Smooth muscle cell (in vitro differentiated cells): ENCODE results near the gene ACOX3. TPM values are rescaled to one million over a fixed set of nuclear protein-coding genes. Genes with fewer than 3 reads are reported as not detected.

ENCODE experiments used
- DNase-seq: peaks from one replicate; lab custom pipeline; 2025; ENCODE audit not compliant: unreplicated experiment; lab: John Stamatoyannopoulos, UW
- H2AFZ ChIP-seq: fragments of 200-600 bp; sonication (generic); 2 replicates; pipeline ENCODE4 v1.6.0; 2016; ENCODE audit warnings: antibody characterized with exemption, low read depth, mild to moderate bottlenecking
- H3F3A ChIP-seq: fragments of 200-600 bp; sonication (generic); 2 replicates; pipeline ENCODE4 v1.6.0; 2017; ENCODE audit warnings: antibody characterized with exemption, low read depth
- H3K27ac ChIP-seq: fragments of 200-600 bp; sonication (generic); 2 replicates; pipeline ENCODE4 v1.5.1; 2016; ENCODE audit warnings: low read depth, mild to moderate bottlenecking
- H3K27me3 ChIP-seq: fragments of 200-600 bp; sonication (generic); 2 replicates; pipeline ENCODE4 v1.6.1; 2016; ENCODE audit warnings: low read depth, mild to moderate bottlenecking
- H3K36me3 ChIP-seq: fragments of 200-600 bp; sonication (generic); 2 replicates; pipeline ENCODE4 v1.5.1; 2016; ENCODE audit warnings: low read depth
- H3K4me1 ChIP-seq: fragments of 200-600 bp; sonication (generic); 2 replicates; pipeline ENCODE4 v1.5.1; 2016; ENCODE audit warnings: low read depth
- H3K4me2 ChIP-seq: fragments of 200-600 bp; sonication (generic); 2 replicates; pipeline ENCODE4 v1.6.0; 2016; ENCODE audit warnings: mild to moderate bottlenecking
- H3K4me3 ChIP-seq: fragments of 200-600 bp; sonication (generic); 2 replicates; pipeline ENCODE4 v1.5.1; 2016; ENCODE audit warnings: mild to moderate bottlenecking
- H3K79me2 ChIP-seq: fragments of 200-600 bp; sonication (generic); 2 replicates; pipeline ENCODE4 v1.6.0; 2016; ENCODE audit warnings: low read depth, mild to moderate bottlenecking
- H3K9ac ChIP-seq: fragments of 200-600 bp; sonication (generic); 2 replicates; pipeline ENCODE4 v1.6.0; 2016; ENCODE audit warnings: low read depth
- H3K9me3 ChIP-seq: fragments of 200-600 bp; sonication (generic); replicated peaks from 2 replicates; pipeline ENCODE4 v1.5.1; 2016; ENCODE audit warnings: low read depth
- H4K20me1 ChIP-seq: fragments of 200-600 bp; sonication (generic); 2 replicates; pipeline ENCODE4 v1.6.0; 2016; ENCODE audit warnings: low read depth
- CTCF ChIP-seq: fragments of 200-600 bp; sonication (generic); IDR thresholded peaks from 2 replicates; pipeline ENCODE4 v1.5.1; 2017; ENCODE audit warnings: borderline replicate concordance, mild to moderate bottlenecking, antibody characterized with exemption; ENCODE audit not compliant: insufficient read depth, poor library complexity, severe bottlenecking
- WGBS: methylation state at CpG from one replicate; pipeline ENCODE4 v1.1.7; 2016; ENCODE audit warnings: low lambda C conversion rate; 5-methylcytosine and 5-hydroxymethylcytosine counted together
- polyA plus RNA-seq: library from polyadenylated mRNA; unstranded; fragments of >200 nt; fragmentation: Nextera tagmentation; extraction: Ambion mirVana; gene quantifications from 2 replicates; pipeline ENCODE4 v1.2.1, GENCODE V29; 2016
- total RNA-seq: library from RNA; depleted of rRNA; stranded (reverse); fragments of >200 nt; gene quantifications from 2 replicates; pipeline ENCODE4 v1.2.3, GENCODE V29; 2014

The ACOX3 gene
- total and polyA plus RNA-seq, 2 experiments from 2014 or later = 25.0 to 27.9 TPM

GRCh38 chr4:8393593-8394038, 46.9 kb downstream of the ACOX3 start:
- Histone ChIP-seq H3K4me1 (peaks cover 18% of the 10 kb centered on the region), H3K27me3 (no peaks in the 10 kb centered on the region), H2AFZ (no peak overlapping the region), H3K79me2 (no peaks in the 10 kb centered on the region), H3K9me3 (no peaks in the 10 kb centered on the region), H3K36me3 (no peaks in the 10 kb centered on the region), H4K20me1 (peaks cover 23% of the 10 kb centered on the region), H3F3A (peaks cover 32% of the 10 kb centered on the region), H3K9ac (no peak overlapping the region), H3K4me3 (no peak overlapping the region), H3K4me2 (peak overlapping the region; percentile 58), H3K27ac (peak overlapping the region; percentile 64)
- DNase-seq = no peak
- TF ChIP-seq CTCF = no peak
- 11% methylated on average over 8 of the region's 8 CpGs for WGBS

- no peak for TF ChIP-seq CTCF
- H3K4me3 ChIP-seq = no peak overlapping the region
- H3F3A ChIP-seq = peaks cover 32% of the 10 kb centered on the region
- no peak overlapping the region for H3K9ac ChIP-seq
- H3K4me1 ChIP-seq = peaks cover 18% of the 10 kb centered on the region
- DNase-seq = no peak
- H2AFZ ChIP-seq = no peak overlapping the region
- peak overlapping the region; percentile 64 for H3K27ac ChIP-seq
- no peaks in the 10 kb centered on the region for H3K36me3 ChIP-seq
- 95% methylated on average over 15 of the region's 15 CpGs for WGBS
- H3K27me3 ChIP-seq = no peaks in the 10 kb centered on the region
- H3K79me2 ChIP-seq = no peaks in the 10 kb centered on the region
- H4K20me1 ChIP-seq = peaks cover 23% of the 10 kb centered on the region
- H3K9me3 ChIP-seq = no peaks in the 10 kb centered on the region
- peak overlapping the region; percentile 37 for H3K4me2 ChIP-seq
These were observed 47.8 kb downstream of the ACOX3 start for GRCh38 chr4:8392591-8393190.

GRCh38 chr4:8391972-8392371, 48.6 kb downstream of the ACOX3 start:
- no peak for DNase-seq
- Histone ChIP-seq H3F3A (peaks cover 32% of the 10 kb centered on the region), H3K9ac (no peak overlapping the region), H2AFZ (no peak overlapping the region), H3K36me3 (no peaks in the 10 kb centered on the region), H3K4me2 (peak overlapping the region; percentile 46), H3K27ac (peak overlapping the region; percentile 5), H3K9me3 (no peaks in the 10 kb centered on the region), H3K27me3 (no peaks in the 10 kb centered on the region), H3K79me2 (no peaks in the 10 kb centered on the region), H3K4me1 (peaks cover 18% of the 10 kb centered on the region), H4K20me1 (peaks cover 23% of the 10 kb centered on the region), H3K4me3 (no peak overlapping the region)
- 43% methylated on average over 9 of the region's 9 CpGs for WGBS
- no peak for TF ChIP-seq CTCF

- WGBS = 89% methylated on average over 7 of the region's 7 CpGs
- H3K79me2 ChIP-seq = no peaks in the 10 kb centered on the region
- H3K36me3 ChIP-seq = no peaks in the 10 kb centered on the region
- peaks cover 18% of the 10 kb centered on the region for H3K4me1 ChIP-seq
- H3K9me3 ChIP-seq = no peaks in the 10 kb centered on the region
- no peak for DNase-seq
- no peak overlapping the region for H3K27ac ChIP-seq
- H4K20me1 ChIP-seq = peaks cover 23% of the 10 kb centered on the region
- TF ChIP-seq CTCF = no peak
- H3K27me3 ChIP-seq = no peaks in the 10 kb centered on the region
- H3K9ac ChIP-seq = no peak overlapping the region
- H2AFZ ChIP-seq = no peak overlapping the region
- no peak overlapping the region for H3K4me2 ChIP-seq
- H3F3A ChIP-seq = peaks cover 32% of the 10 kb centered on the region
- no peak overlapping the region for H3K4me3 ChIP-seq
These were observed 49.5 kb downstream of the ACOX3 start for GRCh38 chr4:8391071-8391470.
